Glomerular visceral epithelial cell (primary cell): Measurements from ENCODE around the gene PTPRF.
A peak's percentile ranks its signal among the peaks of the same experiment; 100 is the strongest.
"Not testable (repeated sequence)": the region's sequence is repeated elsewhere in the genome, so short reads cannot be mapped to it uniquely, and the experiment has no call there.

Experiments
- DNase-seq: peaks from one replicate; pipeline ENCODE4 v3.0.0-alpha.2; 2016; ENCODE audit errors: extremely low spot score

PTPRF gene

DNA sequence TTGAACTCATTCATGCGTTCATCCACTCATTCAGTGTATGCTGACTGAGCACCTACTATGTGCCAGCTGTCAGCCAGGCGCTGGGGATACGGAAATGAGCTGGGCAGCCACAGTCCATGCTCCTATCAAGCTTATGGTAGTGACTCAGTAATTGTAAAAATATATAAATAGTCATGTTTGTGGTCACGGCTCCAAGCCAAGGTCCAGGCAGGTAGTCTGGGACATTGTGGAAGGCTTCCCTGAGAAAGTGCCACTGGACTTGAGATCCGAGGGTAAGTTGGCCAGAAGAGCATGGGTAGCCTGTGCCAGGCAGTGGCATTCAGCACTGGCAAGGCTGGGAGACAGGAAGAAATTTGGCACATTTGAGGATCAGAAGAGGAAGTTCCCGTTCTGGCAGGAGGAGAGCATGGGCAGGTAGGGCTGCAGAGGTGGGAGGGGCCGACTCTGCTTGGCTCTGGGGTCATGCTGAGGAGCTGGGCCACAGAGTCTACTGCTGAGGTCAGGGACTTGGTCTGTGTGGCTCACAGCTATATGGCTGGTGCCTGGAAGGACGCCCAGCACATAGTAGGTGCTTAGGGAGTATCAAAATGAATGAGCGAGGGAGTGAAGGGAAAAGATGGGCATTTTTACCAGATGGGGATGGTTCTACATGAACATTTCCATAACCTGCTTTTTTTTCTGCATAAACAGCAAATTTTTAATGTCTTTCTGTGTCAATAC, 6.9 kb downstream of the PTPRF start:
- peak; percentile 50 for DNase-seq

DNA sequence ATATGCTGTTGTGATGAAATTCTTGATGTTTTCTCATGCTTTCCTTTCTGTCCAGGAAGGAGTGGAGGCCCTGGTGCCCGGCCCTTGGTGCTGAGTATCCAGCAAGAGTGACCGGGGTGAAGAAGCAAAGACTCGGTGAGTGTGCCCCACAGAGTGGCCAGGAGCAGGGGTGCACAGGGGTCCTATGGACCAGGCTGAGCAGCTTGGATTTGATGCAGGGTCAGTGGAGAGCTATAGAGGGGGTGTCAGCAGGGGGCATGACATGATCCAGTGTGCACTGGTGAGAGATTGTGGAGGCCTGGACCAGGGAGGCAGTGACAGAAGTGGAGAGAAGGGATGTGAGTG, 7.4 kb downstream of the PTPRF start:
- DNase-seq: no peak

DNA sequence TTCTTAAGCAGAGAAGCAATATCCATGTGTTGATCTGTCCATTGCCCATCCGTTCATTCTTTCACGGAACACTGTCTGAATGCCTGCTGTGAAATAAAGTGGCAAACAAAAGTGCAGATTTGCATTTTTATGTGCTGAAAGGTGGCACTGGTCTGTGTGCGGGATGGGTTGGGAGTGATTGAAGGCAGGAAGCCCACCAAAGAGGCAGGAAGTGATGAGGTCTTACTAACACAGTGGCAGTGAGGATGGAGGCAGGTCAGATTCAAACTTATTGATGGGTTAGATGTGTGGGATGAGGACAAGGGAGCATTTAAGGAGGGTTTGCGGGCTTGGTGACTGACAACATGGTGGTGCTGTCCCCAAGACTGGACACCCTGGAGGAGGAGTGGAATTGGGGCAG, 8.3 kb downstream of the PTPRF start:
- no peak for DNase-seq

DNA sequence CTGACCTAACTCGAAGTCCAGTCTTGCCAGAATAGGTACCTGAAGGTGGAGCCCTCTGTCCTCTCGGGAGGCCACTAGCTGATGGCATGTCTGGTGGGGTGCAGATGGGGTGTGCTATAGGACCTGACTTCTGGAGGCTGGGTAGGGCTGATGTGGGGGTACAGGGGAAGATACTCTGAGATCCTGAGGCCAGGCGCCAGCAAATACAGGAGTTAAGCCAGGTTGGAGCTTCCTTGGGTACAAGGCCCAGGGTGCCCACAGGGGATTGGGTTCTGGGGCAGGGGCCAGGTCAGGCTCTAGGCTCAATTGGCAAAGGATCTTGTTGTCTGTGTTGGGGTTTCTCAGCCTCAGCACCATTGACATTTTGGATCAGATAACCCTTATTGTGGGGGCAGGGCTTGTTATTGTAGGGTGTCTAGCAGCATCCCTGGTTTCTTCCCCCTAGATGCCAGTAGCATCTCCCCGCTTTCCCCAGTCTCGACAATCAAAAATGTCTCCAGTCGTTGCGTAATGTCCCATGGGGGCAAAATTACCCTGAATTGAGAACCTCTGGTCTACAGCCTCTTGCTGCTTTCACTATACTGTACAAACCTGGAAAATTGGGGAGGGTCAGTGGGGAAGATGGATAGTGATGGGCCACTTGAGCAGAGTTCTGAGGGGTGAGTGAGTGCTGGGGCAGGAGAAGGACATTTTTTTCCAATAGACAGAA, 9.2 kb downstream of the PTPRF start:
- DNase-seq: no peak

DNA sequence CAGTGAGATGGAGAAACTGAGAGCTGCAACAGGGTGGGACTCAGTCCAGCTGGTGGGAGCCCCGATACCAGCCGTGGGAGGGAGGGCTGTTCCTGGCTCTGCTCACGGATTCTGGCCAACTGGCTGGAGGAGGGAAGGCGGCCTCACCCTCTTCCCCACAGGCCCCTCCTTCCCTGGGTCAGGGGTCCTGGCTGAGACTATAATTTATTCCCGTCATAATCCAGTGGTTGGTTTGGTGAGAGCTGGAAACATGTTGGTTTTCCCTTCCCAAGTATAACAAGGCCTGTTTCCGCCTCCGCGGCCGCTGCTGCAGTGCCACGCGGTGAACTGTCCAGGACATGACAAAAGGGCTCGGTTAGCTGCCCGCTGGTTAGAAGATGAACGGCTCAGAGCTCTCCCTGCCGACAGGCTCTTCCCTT, 10.0 kb downstream of the PTPRF start:
- DNase-seq: no peak

DNA sequence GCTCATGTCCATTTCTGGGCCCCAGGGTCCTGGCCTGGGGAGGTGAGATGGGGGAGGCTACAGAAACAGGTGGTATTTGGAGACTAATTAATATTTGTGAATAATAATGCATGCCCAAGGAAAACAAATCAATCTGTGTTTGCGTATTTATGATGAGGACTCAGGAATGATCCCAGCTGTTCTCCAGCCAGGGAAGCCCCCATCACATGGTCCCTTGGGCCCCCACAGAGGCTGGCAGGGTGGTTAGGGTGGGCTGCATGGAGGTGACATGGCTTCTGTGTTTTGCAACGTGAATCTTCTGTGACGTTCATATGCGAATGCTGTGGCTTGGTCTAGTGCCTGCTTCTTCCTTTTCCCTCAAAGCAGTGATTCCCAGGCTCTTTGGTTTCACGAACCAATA, 10.5 kb downstream of the PTPRF start:
- no peak for DNase-seq

DNA sequence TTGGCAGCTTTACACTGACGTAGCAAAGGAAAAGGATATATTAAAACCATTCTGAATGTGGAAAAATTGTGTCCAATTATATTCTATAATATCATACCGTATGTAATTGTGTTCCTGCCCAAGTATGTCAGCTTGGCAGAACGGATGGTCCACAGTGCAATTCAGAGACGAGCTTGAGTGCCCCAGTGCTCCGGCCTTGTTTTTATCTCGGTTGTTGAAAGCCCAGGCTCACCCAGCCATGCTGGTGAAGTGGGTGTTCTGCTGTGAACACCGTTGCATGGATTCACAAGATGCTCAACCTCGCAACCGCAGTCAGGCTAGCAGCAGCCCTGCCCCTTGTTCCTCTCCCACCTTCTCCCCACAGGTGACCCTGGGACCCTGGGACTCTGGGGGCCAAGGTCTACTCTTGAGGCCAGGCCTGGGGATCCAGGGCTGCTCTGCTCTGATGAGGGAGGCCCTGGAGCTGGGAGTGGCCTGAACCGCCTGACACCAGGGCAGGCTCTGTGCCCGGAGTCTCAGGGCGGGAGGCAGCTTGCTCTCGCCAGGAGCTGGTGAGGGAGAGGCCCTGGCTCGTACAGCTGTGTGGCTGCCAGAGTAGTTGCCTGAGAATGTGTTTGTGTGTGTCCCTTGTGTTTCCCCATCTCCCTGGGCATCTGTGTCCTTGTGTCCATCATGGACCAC, 11.2 kb downstream of the PTPRF start:
- DNase-seq: no peak

DNA sequence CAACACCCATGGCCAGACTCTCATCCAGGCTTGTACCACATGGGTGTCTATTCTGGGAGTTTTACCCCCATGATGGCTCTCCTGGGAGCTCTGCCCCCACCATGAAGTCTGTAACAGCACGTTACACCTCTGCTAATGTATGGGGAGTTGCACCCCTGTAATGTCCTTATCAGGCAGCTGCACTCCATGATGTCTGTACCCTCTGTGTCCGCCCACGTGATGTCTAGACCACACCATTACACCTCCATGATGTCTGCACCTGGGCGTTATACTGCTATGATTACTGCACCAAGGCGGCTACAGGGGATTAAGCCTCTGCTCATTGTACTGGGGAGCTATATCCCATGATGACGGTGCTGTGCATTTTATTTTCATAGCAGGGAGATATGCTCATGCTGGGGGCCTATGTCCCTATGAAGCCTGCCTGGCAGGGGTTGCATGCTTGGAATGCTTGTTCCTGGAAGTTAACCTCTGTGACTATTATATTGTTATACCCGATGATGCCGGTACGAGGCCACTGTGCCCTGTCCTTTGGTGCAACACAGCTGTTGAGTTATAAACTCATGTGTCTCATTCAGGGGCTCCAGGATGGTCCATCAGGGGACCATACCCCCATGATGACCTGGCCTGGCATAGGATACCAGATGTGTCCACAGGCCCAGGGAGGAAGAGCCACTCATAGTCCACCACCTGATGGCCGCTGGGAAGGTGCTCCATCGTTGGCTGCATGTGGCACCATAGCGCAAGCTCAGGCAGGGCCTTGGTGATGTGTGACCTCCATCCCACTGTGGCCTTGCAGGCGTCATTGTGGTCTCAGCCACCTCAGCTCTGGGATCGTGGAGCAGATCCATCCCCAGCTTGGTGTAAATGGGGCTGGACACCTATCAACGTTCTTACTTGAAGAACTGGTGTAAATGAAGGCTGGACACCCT, 12.1 kb downstream of the PTPRF start:
- DNase-seq: no peak

DNA sequence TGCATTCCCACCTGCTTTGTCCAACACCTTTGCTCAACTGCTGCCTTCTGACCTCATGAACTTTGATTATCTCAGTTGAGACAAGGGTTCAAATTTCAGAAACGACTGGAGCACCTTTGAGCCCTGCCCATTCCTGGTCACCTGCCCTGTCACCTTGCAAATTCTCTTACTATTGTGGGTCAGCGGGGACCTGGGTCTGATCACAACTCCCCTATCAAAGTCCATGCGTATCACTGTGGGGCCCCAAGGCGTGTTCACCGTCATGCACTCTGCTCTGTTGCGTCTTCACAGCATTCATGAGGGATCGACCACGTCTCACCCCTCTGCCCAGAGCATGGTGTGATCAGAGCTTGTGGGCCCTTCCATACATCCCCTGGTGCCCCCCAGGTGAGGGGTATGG, 12.9 kb downstream of the PTPRF start:
- no peak for DNase-seq

DNA sequence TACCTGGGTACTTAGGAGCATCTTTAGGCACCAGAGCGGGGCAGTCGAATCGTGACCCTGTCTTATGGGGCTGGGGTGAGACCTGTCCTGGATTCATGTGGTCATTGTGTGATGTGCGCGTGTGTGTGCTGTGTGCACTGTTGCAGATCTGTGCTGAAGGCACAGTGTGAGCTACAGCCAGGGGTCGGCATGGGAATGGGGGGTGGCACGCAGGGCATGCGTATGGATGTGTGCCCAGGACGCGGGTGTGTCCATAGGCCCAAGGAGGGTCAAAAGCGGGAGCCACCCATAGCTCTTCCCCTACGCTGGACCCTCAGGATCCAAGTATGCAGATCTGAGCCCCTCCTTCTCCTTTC, 14.6 kb downstream of the PTPRF start:
- no peak for DNase-seq

DNA sequence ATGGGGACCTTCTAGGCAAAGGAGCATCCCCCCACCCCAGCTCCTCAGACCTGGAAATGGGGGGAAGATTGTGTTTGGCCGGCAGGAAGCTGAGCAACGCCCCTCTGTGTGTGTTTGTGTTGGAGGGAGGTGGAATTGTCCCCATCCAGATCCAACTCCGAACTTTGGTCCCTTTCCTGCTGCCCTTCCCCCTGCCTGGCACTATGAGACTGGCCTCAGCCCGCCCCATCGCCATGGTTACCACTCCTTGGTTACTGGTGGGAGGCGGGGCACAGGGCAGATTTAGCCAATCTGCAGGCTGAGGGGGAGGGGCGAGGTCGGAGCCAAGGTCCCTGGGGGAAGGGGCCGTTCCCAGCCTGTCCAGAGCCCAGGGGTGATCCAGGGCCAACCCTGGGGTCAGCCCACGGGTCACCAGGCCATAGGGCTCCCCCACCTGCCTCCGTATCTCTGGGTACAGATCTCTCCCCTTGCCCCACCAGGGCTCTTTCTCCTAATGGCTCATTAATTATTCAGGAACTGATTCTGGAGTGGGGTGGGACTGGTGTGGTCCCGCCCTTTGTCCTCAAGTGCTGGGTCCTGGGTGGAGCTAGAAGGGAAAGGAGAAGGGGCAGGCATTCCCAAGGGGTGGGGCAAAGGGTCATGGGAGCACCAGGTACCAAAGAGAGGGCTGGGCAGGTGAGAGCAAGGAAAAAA, 15.2 kb downstream of the PTPRF start:
- no peak for DNase-seq

DNA sequence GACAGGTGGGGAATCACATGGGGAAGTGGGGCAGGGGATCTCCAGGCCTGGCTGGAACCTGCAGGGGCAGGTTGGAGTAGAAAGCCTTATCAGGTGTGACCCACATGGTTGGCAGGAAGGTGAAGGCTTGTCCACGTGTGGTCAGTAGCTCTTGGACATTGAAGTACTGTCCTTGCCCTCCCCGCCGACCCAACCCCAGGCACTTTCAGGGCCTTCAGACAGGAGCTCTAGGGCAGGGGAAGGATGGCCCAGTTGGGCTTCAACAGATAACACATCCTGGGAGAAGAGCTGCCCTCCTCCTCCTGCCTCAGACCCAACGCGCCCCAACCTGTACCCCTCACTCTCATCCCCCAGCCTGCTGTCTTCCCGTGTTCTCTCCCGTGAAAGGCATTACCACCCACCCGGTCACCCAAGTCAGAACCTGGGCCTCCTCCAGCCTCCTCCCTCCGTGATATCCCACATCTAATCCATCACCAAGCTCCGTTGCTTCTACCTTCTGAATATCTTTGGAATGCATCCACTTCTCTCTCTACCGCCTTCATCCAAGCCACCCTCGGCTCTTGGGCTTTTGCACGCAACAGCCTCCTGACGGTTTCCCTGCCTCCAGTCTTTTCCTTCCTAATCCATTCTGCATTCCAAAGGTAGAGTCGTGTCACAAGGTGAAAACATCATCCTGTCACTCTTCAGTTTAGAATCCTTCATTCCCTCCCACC, 15.9 kb downstream of the PTPRF start:
- no peak for DNase-seq

DNA sequence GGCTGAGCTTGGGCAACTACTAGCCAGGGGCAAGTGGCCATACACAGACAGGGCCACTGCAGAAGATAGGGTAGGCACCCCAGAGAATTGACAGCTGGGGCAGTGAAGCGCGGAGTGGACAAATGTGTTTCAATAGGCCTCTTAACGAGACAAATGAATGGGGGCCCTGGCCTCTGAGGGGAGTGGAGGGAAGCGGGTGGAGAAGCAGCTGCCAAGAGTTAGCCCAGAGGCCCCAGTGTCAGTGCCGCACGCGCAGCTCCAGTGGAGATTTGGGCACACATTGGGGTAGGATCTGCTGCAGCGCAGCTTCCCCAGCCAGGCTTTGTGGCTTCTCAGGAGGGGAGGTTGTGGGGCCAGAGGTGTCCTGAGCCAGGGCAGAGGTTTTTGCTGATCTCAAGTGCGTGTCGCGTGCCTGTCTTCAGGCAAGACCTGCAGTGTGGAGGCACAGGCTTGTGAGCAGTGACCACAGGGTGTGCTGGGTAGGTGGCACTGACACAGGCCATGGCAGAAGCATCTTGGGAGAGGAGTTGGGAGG, 16.9 kb downstream of the PTPRF start:
- no peak for DNase-seq

DNA sequence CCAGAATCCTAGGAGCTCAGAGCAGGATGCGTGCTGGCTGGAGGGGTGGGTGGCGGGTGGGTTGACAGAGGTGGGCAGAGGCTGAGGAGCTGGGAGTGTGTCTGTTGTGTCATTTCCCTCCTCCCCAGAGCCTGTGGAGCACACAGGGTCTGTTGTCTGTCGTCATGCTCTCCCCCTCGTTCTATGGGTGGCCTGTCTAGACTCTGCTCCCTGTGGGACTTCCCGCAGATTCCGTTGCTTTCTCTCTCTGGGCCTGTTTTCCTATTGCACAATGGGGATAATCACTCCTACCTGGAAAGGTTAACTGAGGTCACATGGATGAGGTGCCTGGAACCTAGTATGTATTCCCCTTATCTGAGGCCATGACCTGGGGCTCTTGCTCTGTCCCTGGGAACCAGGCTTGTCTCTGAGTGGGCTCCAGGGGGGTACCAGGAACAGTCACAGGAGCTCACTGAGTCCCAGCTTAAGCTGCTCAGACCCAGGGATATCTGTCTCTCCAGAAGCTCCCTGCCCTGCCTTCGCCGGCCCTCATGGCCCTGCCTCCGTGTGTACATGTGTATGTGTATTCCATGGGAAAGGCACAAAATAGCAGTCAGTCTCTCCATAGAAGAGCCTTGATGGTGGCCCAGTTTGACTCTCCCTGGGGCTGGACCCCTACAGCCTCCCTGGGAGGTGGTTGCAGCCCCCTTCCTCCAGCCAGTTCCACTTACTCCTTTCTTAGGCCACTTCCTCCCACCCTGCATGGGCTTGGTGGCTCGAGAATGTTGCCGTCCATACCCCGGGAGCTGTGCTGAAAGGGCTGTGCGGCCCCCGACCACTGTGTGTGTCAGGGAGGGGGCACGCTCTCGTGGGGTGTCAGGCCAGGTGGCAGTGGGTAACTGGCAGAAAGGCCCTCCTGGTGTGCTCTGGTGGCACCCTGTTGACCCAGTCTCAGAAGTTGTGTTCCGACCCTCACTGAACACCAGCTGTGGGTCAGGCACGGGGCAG, 17.9 kb downstream of the PTPRF start:
- DNase-seq: peak; percentile 25

DNA sequence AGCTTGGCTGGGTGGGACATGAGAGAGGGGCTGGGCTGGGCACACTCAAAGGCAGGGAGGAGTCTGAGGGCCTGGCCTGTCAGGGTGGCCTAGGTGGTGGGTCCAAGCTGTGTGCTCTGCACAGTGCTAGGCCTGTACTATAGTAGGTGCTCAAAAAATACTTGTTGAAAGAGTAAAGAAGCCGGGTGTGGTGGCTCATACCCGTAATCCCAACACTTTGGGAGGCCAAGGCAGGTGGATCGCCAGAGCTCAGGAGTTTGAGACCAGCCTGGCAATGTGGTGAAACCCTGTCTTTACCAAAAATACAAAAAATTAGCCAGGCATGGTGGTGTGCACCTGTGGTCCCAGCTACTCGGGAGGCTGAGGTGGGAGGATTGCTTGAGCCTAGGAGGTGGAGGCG, 18.7 kb downstream of the PTPRF start:
- DNase-seq: not testable (repeated sequence)

DNA sequence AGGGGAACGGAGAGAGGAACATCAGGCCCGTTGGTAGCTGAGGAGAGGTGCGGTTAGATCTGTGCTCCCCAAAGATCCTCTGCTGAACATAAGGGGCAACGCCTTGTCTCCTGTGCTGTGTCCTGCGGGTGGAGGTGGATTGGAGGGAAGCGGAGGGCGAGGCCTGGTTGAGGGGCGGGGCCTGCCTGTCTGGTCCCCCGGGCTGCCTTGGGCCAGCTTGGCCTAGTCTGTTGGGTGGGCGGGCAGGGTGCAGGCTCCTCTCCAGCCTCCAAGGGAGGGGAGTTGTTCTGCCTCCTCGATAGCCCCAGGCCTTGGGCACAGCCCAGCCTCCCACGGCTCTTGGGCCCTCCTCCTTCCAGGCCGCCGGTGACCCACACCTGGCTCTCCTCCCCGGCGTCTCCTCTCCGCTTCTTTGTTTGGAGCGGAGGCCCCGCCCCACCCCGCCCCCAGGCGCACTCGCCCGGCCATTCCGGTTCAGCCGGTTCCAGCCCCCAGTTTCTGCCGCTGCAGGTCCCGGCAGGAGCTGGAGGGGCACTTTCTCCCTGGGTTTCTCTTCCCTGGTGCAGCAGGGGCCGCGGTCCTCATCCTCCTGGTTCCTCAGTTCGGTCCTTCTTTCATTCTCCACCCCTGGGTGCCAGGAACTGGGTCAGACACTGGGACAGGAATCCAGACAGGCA, 19.4 kb downstream of the PTPRF start:
- no peak for DNase-seq

DNA sequence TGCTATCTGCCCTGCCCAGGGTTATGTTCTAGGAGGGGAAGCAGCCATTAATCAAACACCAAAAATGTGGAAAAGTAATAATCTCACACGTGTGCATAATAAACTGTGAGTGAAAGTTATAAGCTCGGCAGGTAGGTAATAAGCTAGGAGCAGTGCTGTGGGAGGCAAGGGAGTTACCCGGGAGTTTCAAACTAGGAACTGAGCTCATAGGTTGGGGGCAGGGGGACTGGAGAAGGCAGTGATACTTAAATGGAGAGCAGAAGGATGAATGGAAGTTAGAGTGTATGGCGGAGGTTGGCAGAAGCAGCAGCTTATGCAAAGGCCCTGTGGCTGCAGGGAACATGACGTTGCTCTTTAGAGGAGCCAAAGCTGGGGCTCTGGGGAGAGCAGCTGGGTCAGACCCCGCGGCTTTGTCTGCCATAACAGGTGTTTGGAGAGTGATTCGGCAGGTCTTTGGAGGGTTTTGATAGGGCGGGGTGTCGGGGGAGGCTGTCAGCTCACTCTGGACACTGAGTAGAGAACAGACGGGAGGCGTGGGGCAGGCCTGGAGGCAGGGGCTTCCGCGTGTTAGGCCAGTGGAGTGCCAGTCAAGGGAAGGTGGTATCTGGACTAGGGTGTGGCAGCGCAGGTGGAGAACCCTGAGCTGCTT, 20.0 kb downstream of the PTPRF start:
- DNase-seq: no peak

DNA sequence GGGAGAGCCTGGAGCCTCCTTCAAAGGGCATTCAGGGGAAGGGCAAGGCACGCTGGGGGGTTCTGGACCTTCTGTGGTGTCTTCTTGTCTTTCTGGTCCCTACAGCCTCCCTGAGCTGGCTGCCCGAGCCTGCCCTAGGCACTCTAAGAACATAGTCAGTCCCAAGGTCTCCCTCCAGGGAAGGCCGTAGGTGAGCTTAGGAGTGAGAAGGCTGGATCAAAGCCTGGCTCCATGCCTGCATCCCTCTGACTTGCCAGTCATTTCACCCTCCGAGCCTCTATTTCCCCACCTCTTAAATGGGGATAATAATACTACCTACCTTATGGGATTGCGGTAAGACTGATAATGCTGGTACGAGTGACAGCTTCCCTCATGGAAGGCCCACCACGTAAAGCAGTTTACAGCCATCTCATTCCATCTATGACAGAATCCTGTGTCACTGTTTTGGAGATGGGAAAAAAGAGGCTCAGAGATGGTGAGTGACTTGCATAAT, 20.8 kb downstream of the PTPRF start:
- DNase-seq: no peak
